Glutamatergic neuron (in vitro differentiated cells): Measurements from ENCODE around the gene GABPB2. TPM values are rescaled to one million over a fixed set of nuclear protein-coding genes. Genes with fewer than 3 reads are reported as not detected.
A peak's percentile ranks its signal among the peaks of the same experiment; 100 is the strongest.

Experiments used
- DNase-seq: peaks from one replicate; pipeline ENCODE4 v3.0.0; 2022
- H3K27ac Mint-ChIP-seq: one replicate; pipeline ENCODE4 v1.8.0; 2020; ENCODE audit warnings: mild to moderate bottlenecking, mixed read lengths, inconsistent platforms; ENCODE audit not compliant: unreplicated experiment
- H3K27me3 Mint-ChIP-seq: one replicate; pipeline ENCODE4 v1.8.0; 2020; ENCODE audit warnings: mild to moderate bottlenecking, moderate library complexity, mixed read lengths, inconsistent platforms; ENCODE audit not compliant: unreplicated experiment
- H3K36me3 Mint-ChIP-seq: one replicate; pipeline ENCODE4 v1.8.0; 2020; ENCODE audit warnings: mild to moderate bottlenecking, mixed read lengths, inconsistent platforms; ENCODE audit not compliant: unreplicated experiment
- H3K4me1 Mint-ChIP-seq: one replicate; pipeline ENCODE4 v1.8.0; 2020; ENCODE audit warnings: mild to moderate bottlenecking, low read depth, mixed read lengths, inconsistent platforms; ENCODE audit not compliant: unreplicated experiment
- H3K4me3 Mint-ChIP-seq: one replicate; pipeline ENCODE4 v1.8.0; 2020; ENCODE audit warnings: mild to moderate bottlenecking, mixed read lengths, inconsistent platforms; ENCODE audit not compliant: unreplicated experiment
- H3K9me3 Mint-ChIP-seq: one replicate; pipeline ENCODE4 v1.8.0; 2020; ENCODE audit warnings: mild to moderate bottlenecking, moderate library complexity, mixed read lengths, inconsistent platforms; ENCODE audit not compliant: unreplicated experiment
- total RNA-seq: library from RNA; stranded (reverse); fragmentation: NEBNext Ultra II Directional; extraction: Animal tissue kit (Norgen Biotek cat#: 25700); gene quantifications from one replicate; pipeline ENCODE4 v1.2.1, GENCODE V29; 2021; ENCODE audit not compliant: unreplicated experiment
- TF ChIP-seq, protein P1 (sequence below): fragments of 200-600 bp; sonication (generic); IDR thresholded peaks from one replicate; pipeline ENCODE4 v1.5.0; 2021; ENCODE audit not compliant: partially characterized antibody, unreplicated experiment

The GABPB2 gene
- total RNA-seq, 1 donor from 2014 or later: 5.4 TPM

DNA sequence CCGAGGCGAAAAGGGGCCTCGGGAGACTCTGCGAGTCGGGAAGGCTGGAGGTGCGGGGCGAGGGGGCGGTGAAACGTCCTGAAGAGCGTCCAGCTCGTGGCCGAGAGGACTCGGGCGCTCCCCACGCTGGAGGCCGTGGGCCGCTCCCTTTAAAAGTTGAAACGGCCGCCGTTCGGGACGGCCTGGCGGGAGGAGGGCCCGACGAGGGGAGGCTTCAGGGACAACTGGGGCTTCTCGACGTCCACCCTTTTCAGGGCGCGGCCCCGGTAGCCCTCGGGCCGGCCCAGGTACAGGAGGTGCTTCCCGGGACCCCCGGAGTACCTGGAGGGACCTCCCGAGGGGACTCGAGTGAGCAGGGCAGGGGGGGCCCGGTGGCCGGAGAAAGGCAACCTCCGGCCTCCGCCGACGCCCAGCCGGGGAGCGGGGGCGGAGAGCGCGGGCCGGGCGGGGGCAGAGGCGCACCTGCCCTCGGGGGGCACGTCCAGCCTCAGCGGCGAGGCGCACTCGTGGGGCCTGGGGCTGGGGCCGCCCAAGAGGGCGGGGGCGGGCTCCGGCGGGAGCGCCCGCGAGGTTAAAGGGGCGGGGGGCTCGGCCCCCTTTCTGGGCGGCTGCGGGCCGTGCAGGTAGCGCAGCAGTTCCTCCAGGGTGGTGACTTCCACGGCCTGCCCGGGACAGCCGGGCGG is 61.9 kb downstream of the GABPB2 start:
- Mint-ChIP-seq H3K27ac (no peak overlapping the region), H3K4me1 (peaks cover 11% of the 10 kb centered on the region), H3K9me3 (peaks cover 13% of the 10 kb centered on the region), H3K4me3 (peak overlapping the region; percentile 73), H3K36me3 (peaks cover 13% of the 10 kb centered on the region), H3K27me3 (peaks cover 24% of the 10 kb centered on the region)
- no peak for DNase-seq
- TF ChIP-seq, protein P1, sequence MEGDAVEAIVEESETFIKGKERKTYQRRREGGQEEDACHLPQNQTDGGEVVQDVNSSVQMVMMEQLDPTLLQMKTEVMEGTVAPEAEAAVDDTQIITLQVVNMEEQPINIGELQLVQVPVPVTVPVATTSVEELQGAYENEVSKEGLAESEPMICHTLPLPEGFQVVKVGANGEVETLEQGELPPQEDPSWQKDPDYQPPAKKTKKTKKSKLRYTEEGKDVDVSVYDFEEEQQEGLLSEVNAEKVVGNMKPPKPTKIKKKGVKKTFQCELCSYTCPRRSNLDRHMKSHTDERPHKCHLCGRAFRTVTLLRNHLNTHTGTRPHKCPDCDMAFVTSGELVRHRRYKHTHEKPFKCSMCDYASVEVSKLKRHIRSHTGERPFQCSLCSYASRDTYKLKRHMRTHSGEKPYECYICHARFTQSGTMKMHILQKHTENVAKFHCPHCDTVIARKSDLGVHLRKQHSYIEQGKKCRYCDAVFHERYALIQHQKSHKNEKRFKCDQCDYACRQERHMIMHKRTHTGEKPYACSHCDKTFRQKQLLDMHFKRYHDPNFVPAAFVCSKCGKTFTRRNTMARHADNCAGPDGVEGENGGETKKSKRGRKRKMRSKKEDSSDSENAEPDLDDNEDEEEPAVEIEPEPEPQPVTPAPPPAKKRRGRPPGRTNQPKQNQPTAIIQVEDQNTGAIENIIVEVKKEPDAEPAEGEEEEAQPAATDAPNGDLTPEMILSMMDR: no peak

DNA sequence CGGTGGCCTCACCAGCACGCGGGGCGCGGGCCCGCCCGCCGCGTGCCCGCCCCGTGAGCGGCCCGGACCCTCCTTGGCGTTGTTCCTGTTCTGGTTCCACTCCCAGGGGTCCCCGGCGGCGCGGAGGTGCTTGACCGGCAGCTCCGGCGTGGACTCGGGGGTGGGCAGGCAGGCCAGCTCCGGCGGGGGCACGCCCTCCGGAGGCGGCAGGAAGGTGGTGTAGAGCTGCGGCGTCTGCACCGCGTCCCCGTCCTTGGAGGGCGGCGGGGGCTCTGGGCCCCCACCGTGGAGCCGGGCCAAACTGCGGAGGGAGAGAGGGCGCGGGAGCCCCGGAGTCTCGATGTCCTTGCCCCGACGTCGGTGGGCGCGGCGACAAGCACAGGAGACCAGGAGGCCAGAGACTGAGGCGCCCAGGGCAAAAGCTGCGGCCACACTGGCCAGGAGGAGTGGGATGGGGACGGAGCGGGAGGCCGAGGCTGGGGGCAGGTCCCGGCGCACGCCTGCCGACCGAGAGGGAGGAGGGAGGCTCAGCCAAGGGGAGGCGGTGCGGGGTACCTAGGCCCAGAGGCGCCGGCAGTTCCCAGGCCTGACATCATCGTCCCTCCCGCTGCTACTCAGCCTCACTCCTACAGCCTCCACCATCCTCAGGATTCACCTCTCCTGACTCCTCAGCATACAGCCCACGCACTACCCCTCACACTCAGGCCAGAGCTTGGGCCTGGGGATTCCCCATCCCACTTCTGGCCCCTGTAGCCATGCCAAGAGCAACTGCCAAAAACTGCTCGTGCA is 62.7 kb downstream of the GABPB2 start:
- TF ChIP-seq, protein P1: no peak

DNA sequence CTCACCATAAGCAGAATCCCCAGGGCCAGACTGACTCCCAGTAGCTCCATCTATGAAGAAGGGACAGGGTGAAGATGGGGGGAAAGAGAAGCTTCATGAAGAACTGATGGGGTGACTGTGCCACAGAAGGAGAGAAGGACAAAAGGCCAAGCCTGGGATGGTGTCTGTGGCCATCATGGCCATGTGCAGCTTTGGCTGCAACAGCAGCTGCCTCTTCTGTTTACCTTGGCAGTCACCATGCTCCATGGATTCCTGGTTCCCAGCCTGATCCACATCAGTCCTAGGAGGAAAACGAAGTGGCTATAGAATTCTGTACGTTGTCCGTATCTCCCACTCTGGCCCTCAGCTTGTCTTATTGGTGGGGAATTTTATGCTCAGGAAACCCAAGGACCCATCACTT is 63.8 kb downstream of the GABPB2 start:
- DNase-seq: no peak
- TF ChIP-seq, protein P1: no peak
- Mint-ChIP-seq H3K27me3 (peaks cover 24% of the 10 kb centered on the region), H3K27ac (no peak overlapping the region), H3K4me3 (no peak overlapping the region), H3K4me1 (peaks cover 9% of the 10 kb centered on the region), H3K9me3 (peaks cover 9% of the 10 kb centered on the region), H3K36me3 (peaks cover 13% of the 10 kb centered on the region)

More for the DNA sequence above, 62.7 kb downstream of the GABPB2 start:
- Mint-ChIP-seq H3K27ac (no peak overlapping the region), H3K4me3 (peak overlapping the region; percentile 69), H3K9me3 (peaks cover 13% of the 10 kb centered on the region), H3K36me3 (peaks cover 13% of the 10 kb centered on the region), H3K4me1 (peaks cover 11% of the 10 kb centered on the region), H3K27me3 (peaks cover 24% of the 10 kb centered on the region)
- peak; percentile 46 for DNase-seq

DNA sequence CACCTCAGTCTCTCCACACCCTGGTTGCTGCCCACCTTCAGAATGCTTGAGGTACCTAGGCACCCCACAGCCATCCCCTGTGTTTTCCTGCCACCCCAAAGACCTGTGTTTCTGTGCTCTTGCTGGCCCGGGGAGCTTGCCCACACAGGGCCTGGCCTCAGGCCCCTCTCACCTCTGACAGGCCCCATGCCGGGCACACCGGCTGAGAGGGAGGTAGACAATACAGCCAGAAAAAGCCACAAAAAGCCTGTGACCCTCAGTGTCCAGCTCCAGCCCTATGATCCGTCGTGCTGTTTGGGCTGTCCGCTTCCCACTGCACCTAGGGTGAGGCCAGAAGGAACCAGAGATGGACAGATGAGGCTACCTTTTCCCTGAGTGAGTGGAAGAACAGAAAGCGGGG is 64.4 kb downstream of the GABPB2 start:
- Mint-ChIP-seq H3K36me3 (peaks cover 13% of the 10 kb centered on the region), H3K27me3 (peaks cover 24% of the 10 kb centered on the region), H3K4me1 (peaks cover 9% of the 10 kb centered on the region), H3K27ac (no peak overlapping the region), H3K4me3 (no peak overlapping the region), H3K9me3 (peaks cover 9% of the 10 kb centered on the region)
- DNase-seq: no peak
- TF ChIP-seq, protein P1: no peak
